HG02884 (cell line): Measurements from ENCODE around the gene CAPZA2.

Experiments
- ATAC-seq: cut with Tn5 transposase; IDR thresholded peaks from one replicate; pipeline ENCODE4 v1.9.1; 2021; ENCODE audit warnings: mild to moderate bottlenecking, moderate library complexity; ENCODE audit not compliant: unreplicated experiment

CAPZA2 gene

GRCh38 chr7:116861717-116862116 lies 670 bp upstream of the CAPZA2 start:
- no peak for ATAC-seq

- peak; percentile 30 for ATAC-seq
Measured at GRCh38 chr7:116862951-116863670, 724 bp downstream of the CAPZA2 start.

GRCh38 chr7:116863936-116864500 lies 1.6 kb downstream of the CAPZA2 start:
- ATAC-seq = no peak

GRCh38 chr7:116871061-116871700 lies 8.8 kb downstream of the CAPZA2 start:
- no peak for ATAC-seq

- ATAC-seq = no peak
Measured at GRCh38 chr7:116872026-116872425, 9.6 kb downstream of the CAPZA2 start.

- no peak for ATAC-seq
Measured at GRCh38 chr7:116873619-116874018, 11.2 kb downstream of the CAPZA2 start.

GRCh38 chr7:116876664-116877442 lies 14.5 kb downstream of the CAPZA2 start:
- no peak for ATAC-seq

- ATAC-seq = no peak
Measured at GRCh38 chr7:116877443-116878217, 15.2 kb downstream of the CAPZA2 start.

GRCh38 chr7:116884691-116885090 lies 22.3 kb downstream of the CAPZA2 start:
- ATAC-seq = no peak

- ATAC-seq = no peak
Measured at GRCh38 chr7:116885724-116886123, 23.3 kb downstream of the CAPZA2 start.

- no peak for ATAC-seq
Measured at GRCh38 chr7:116886543-116887156, 24.3 kb downstream of the CAPZA2 start.

GRCh38 chr7:116888895-116889294 lies 26.5 kb downstream of the CAPZA2 start:
- no peak for ATAC-seq

- ATAC-seq = no peak
Measured at GRCh38 chr7:116895849-116896248, 33.5 kb downstream of the CAPZA2 start.

GRCh38 chr7:116897661-116898060 lies 35.3 kb downstream of the CAPZA2 start:
- ATAC-seq = no peak

- ATAC-seq = no peak
Measured at GRCh38 chr7:116899308-116899707, 36.9 kb downstream of the CAPZA2 start.

- no peak for ATAC-seq
Measured at GRCh38 chr7:116901143-116901542, 38.8 kb downstream of the CAPZA2 start.

GRCh38 chr7:116902867-116903266 lies 40.5 kb downstream of the CAPZA2 start:
- no peak for ATAC-seq

- no peak for ATAC-seq
Measured at GRCh38 chr7:116906391-116906790, 44.0 kb downstream of the CAPZA2 start.

GRCh38 chr7:116910383-116910782 lies 48.0 kb downstream of the CAPZA2 start:
- no peak for ATAC-seq

GRCh38 chr7:116911801-116912200 lies 49.4 kb downstream of the CAPZA2 start:
- ATAC-seq = no peak
